Activated B cell treated with CpG ODN at 0.5 μM for 24 hours (primary cell): Measurements from ENCODE around the gene SLC16A3. TPM values are rescaled to one million over a fixed set of nuclear protein-coding genes. Genes with fewer than 3 reads are reported as not detected.

Experiments used
- ATAC-seq: fragments of 200-7000 bp; cut with Tn5 transposase; one replicate; pipeline ENCODE4 v1.10.0; 2021; ENCODE audit warnings: low read depth, mild to moderate bottlenecking, moderate library complexity
- CTCF ChIA-PET: fragments of 350-600 bp; sonication (Branson Sonifier 250); formaldehyde crosslinking; loops from one replicate; lab custom pipeline; 2021; ENCODE audit warnings: antibody characterized with exemption; lab: Charles Lee
- POLR2A ChIA-PET: fragments of 350-600 bp; sonication (Branson Sonifier 250); formaldehyde crosslinking; loops from one replicate; lab custom pipeline; 2021; ENCODE audit warnings: antibody characterized with exemption; lab: Charles Lee
- DNase-seq: peaks from one replicate; pipeline ENCODE4 v3.0.0; 2022
- H3K27ac Mint-ChIP-seq: one replicate; pipeline ENCODE4 v1.8.0; 2020; ENCODE audit warnings: mixed read lengths
- H3K27me3 Mint-ChIP-seq: one replicate; pipeline ENCODE4 v1.8.0; 2021; ENCODE audit warnings: mixed read lengths
- H3K36me3 Mint-ChIP-seq: one replicate; pipeline ENCODE4 v1.8.0; 2021; ENCODE audit warnings: low read depth, mixed read lengths
- H3K4me1 Mint-ChIP-seq: one replicate; pipeline ENCODE4 v1.8.0; 2021; ENCODE audit warnings: mixed read lengths
- H3K4me3 Mint-ChIP-seq: one replicate; pipeline ENCODE4 v1.8.0; 2020; ENCODE audit warnings: mild to moderate bottlenecking, mixed read lengths
- H3K9me3 Mint-ChIP-seq: one replicate; pipeline ENCODE4 v1.8.0; 2020; ENCODE audit warnings: mixed read lengths
- CTCF ChIP-seq: fragments of 200-600 bp; IDR thresholded peaks from one replicate; pipeline ENCODE4 v1.8.0; 2022; ENCODE audit warnings: antibody characterized with exemption, mild to moderate bottlenecking
- intact Hi-C: fragments of 100-400 bp; cut with micrococcal nuclease; formaldehyde crosslinking; loops from one replicate; pipeline ENCODE4 v1.15.1; 2024
- total RNA-seq: library from RNA; stranded (reverse); gene quantifications from 2 replicates; pipeline ENCODE4 v1.2.3, GENCODE V29; 2022

The SLC16A3 gene
- total RNA-seq, 1 donor from 2014 or later: 24.6 TPM

GRCh38 chr17:82245134-82246039 lies 16.5 kb downstream of the SLC16A3 start:
- no peaks in the 10 kb centered on the region for H3K9me3 Mint-ChIP-seq
- H3K4me1 Mint-ChIP-seq: peaks cover 23% of the 10 kb centered on the region
- H3K36me3 Mint-ChIP-seq: peaks cover 76% of the 10 kb centered on the region
- H3K27ac Mint-ChIP-seq: no peak overlapping the region
- intact Hi-C loops: no loop called here
- CTCF ChIA-PET: interaction anchor here (1.4 kb wide), 1 partner anchor 42 kb away, joined by 3 read pairs; no protein-coding TSS in a partner anchor
- no peaks in the 10 kb centered on the region for H3K27me3 Mint-ChIP-seq
- H3K4me3 Mint-ChIP-seq: no peak overlapping the region
- no peak for ATAC-seq
- no peak for DNase-seq
- POLR2A ChIA-PET: interaction anchor here (0.8 to 1.5 kb wide), 2 partner anchors 9 to 10 kb away, joined by 4 to 5 read pairs; no protein-coding TSS in a partner anchor
- TF ChIP-seq CTCF: no peak

- Mint-ChIP-seq H3K36me3 (peaks cover 78% of the 10 kb centered on the region), H3K9me3 (no peaks in the 10 kb centered on the region), H3K4me3 (no peak overlapping the region), H3K27me3 (no peaks in the 10 kb centered on the region), H3K4me1 (peaks cover 20% of the 10 kb centered on the region), H3K27ac (no peak overlapping the region)
- ChIA-PET POLR2A (interaction anchor here (1.5 kb wide), 1 partner anchor 9 kb away, joined by 4 read pairs; no protein-coding TSS in a partner anchor), CTCF (no interaction called here)
- ATAC-seq (no peak), DNase-seq (no peak)
- no peak for TF ChIP-seq CTCF
- intact Hi-C loops: no loop called here
Measured at GRCh38 chr17:82246040-82246364, 17.2 kb downstream of the SLC16A3 start.

GRCh38 chr17:82246365-82247181 lies 17.7 kb downstream of the SLC16A3 start:
- Mint-ChIP-seq H3K4me3 (no peak overlapping the region), H3K4me1 (peaks cover 15% of the 10 kb centered on the region), H3K27me3 (no peaks in the 10 kb centered on the region), H3K9me3 (no peaks in the 10 kb centered on the region), H3K36me3 (peaks cover 83% of the 10 kb centered on the region), H3K27ac (peak overlapping the region; percentile 59)
- intact Hi-C loops: no loop called here
- DNase-seq (no peak), ATAC-seq (peak; percentile 72)
- ChIA-PET POLR2A (interaction anchor here (0.5 to 1.5 kb wide), 4 partner anchors 9 to 75 kb away, joined by 3 to 4 read pairs (median 4); no protein-coding TSS in a partner anchor), CTCF (no interaction called here)
- no peak for TF ChIP-seq CTCF

- H3K4me1 Mint-ChIP-seq: peaks cover 13% of the 10 kb centered on the region
- H3K27ac Mint-ChIP-seq: peak overlapping the region; percentile 59
- intact Hi-C loops: no loop called here
- ChIA-PET CTCF (no interaction called here), POLR2A (interaction anchor here (1.3 to 1.5 kb wide), 3 partner anchors 8 to 74 kb away, joined by 3 to 4 read pairs (median 4); no protein-coding TSS in a partner anchor)
- H3K36me3 Mint-ChIP-seq: peaks cover 89% of the 10 kb centered on the region
- H3K9me3 Mint-ChIP-seq: no peaks in the 10 kb centered on the region
- no peak for DNase-seq
- no peak overlapping the region for H3K4me3 Mint-ChIP-seq
- ATAC-seq: no peak
- no peak for TF ChIP-seq CTCF
- no peaks in the 10 kb centered on the region for H3K27me3 Mint-ChIP-seq
Measured at GRCh38 chr17:82247182-82247823, 18.5 kb downstream of the SLC16A3 start.
